Measurements from ENCODE around the gene LDHA.

DNA sequence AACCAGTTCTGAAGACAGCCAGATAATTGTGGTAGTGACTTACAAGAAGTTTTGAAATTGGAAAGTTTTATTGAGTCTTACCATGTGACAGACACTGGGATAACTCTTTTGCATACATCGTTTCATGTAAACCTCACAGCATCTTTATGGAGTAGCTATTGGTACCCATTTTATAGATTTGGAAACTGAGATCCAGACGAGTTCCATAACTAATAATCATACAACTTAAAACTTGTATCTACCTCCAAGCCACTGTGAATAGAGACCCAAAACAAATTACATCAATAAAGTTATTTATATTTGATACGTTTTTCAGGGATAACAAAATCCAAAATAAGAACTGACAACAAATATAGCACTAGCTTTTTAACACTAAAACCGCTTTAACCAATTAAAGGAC is 35.7 kb upstream of the LDHA start:
- TF ChIP-seq, protein P1, sequence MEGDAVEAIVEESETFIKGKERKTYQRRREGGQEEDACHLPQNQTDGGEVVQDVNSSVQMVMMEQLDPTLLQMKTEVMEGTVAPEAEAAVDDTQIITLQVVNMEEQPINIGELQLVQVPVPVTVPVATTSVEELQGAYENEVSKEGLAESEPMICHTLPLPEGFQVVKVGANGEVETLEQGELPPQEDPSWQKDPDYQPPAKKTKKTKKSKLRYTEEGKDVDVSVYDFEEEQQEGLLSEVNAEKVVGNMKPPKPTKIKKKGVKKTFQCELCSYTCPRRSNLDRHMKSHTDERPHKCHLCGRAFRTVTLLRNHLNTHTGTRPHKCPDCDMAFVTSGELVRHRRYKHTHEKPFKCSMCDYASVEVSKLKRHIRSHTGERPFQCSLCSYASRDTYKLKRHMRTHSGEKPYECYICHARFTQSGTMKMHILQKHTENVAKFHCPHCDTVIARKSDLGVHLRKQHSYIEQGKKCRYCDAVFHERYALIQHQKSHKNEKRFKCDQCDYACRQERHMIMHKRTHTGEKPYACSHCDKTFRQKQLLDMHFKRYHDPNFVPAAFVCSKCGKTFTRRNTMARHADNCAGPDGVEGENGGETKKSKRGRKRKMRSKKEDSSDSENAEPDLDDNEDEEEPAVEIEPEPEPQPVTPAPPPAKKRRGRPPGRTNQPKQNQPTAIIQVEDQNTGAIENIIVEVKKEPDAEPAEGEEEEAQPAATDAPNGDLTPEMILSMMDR (IDR thresholded peaks at IDR 0.05; ENCODE audit: insufficient read depth, low read length) = no peak
- TF ChIP-seq, protein P2, sequence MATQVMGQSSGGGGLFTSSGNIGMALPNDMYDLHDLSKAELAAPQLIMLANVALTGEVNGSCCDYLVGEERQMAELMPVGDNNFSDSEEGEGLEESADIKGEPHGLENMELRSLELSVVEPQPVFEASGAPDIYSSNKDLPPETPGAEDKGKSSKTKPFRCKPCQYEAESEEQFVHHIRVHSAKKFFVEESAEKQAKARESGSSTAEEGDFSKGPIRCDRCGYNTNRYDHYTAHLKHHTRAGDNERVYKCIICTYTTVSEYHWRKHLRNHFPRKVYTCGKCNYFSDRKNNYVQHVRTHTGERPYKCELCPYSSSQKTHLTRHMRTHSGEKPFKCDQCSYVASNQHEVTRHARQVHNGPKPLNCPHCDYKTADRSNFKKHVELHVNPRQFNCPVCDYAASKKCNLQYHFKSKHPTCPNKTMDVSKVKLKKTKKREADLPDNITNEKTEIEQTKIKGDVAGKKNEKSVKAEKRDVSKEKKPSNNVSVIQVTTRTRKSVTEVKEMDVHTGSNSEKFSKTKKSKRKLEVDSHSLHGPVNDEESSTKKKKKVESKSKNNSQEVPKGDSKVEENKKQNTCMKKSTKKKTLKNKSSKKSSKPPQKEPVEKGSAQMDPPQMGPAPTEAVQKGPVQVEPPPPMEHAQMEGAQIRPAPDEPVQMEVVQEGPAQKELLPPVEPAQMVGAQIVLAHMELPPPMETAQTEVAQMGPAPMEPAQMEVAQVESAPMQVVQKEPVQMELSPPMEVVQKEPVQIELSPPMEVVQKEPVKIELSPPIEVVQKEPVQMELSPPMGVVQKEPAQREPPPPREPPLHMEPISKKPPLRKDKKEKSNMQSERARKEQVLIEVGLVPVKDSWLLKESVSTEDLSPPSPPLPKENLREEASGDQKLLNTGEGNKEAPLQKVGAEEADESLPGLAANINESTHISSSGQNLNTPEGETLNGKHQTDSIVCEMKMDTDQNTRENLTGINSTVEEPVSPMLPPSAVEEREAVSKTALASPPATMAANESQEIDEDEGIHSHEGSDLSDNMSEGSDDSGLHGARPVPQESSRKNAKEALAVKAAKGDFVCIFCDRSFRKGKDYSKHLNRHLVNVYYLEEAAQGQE (IDR thresholded peaks at IDR 0.05; ENCODE audit: insufficient replicate concordance, low read depth) = no peak
